Suprapubic skin (tissue), 4 donors: ENCODE measurements around the gene MARCHF10.

ENCODE experiments used
- EP300 ChIP-seq: sonication (generic); formaldehyde crosslinking; IDR thresholded peaks from one replicate; pipeline ENCODE4 v1.6.1; 2017; ENCODE audit warnings: antibody characterized with exemption
- POLR2A ChIP-seq, 2 donors: fragments of 450-650 bp; IDR thresholded peaks; one replicate each; pipeline ENCODE4 v1.6.1; 2017; ENCODE audit warnings: antibody characterized with exemption in 2 of 2, mild to moderate bottlenecking in 2 of 2, moderate library complexity in 2 of 2
- POLR2AphosphoS5 ChIP-seq, 3 donors: sonication (generic); formaldehyde crosslinking; IDR thresholded peaks; one replicate each; pipeline ENCODE4 v1.6.1; 2017; ENCODE audit warnings: antibody characterized with exemption in 3 of 3
- TF ChIP-seq, protein P1 (sequence below), 2 donors: fragments of 200-600 bp in 1 of 2; fragments of 450-650 bp in 1 of 2; sonication (generic) in 1 of 2; IDR thresholded peaks; one replicate each; pipeline ENCODE4 v1.5.1; 2016 to 2019; ENCODE audit warnings: antibody characterized with exemption in 2 of 2, mild to moderate bottlenecking in 1 of 2, moderate library complexity in 1 of 2

DNA sequence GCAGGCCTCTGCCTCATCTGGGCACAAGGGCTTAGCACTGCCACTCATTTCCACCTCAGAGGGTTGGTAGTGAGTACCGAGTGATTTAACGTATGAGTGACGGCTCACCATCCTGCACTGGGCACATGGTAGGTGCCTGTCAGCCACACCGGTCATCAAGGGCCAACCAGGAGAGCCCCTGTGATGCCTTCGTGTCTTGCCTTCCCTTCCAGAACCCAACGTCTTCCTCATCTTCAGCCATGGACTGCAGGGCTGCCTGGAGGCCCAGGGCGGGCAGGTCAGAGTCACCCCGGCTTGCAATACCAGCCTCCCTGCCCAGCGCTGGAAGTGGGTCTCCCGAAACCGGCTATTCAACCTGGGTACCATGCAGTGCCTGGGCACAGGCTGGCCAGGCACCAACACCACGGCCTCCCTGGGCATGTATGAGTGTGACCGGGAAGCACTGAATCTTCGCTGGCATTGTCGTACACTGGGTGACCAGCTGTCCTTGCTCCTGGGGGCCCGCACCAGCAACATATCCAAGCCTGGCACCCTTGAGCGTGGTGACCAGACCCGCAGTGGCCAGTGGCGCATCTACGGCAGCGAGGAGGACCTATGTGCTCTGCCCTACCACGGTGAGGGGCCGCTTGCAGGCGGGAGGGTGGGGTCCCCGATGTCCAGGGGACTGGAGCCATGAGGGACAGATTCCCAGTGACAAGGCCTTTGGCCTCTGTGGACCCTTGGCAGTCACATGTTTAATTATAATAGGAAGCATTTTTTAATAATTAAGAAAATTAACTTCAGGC, 143.6 kb downstream of the MARCHF10 start:
- TF ChIP-seq, protein P1, sequence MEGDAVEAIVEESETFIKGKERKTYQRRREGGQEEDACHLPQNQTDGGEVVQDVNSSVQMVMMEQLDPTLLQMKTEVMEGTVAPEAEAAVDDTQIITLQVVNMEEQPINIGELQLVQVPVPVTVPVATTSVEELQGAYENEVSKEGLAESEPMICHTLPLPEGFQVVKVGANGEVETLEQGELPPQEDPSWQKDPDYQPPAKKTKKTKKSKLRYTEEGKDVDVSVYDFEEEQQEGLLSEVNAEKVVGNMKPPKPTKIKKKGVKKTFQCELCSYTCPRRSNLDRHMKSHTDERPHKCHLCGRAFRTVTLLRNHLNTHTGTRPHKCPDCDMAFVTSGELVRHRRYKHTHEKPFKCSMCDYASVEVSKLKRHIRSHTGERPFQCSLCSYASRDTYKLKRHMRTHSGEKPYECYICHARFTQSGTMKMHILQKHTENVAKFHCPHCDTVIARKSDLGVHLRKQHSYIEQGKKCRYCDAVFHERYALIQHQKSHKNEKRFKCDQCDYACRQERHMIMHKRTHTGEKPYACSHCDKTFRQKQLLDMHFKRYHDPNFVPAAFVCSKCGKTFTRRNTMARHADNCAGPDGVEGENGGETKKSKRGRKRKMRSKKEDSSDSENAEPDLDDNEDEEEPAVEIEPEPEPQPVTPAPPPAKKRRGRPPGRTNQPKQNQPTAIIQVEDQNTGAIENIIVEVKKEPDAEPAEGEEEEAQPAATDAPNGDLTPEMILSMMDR (IDR thresholded peaks at IDR 0.05), result no peak
- TF ChIP-seq POLR2A (IDR thresholded peaks at IDR 0.05) (no peak), POLR2AphosphoS5 (IDR thresholded peaks at IDR 0.05) (no peak), EP300 (no peak)
